Activated CD8-positive, alpha-beta memory T cell treated with anti-CD3 and anti-CD28 coated beads for 48 hours (primary cell): ENCODE measurements around the gene MYBPC1.

Experiments
- DNase-seq, 3 experiments: peaks; one replicate each; pipeline ENCODE4 v3.0.0-alpha.2; 2020; ENCODE audit warnings: low read depth in 2 of 3, low spot score in 2 of 3

MYBPC1 gene

DNA sequence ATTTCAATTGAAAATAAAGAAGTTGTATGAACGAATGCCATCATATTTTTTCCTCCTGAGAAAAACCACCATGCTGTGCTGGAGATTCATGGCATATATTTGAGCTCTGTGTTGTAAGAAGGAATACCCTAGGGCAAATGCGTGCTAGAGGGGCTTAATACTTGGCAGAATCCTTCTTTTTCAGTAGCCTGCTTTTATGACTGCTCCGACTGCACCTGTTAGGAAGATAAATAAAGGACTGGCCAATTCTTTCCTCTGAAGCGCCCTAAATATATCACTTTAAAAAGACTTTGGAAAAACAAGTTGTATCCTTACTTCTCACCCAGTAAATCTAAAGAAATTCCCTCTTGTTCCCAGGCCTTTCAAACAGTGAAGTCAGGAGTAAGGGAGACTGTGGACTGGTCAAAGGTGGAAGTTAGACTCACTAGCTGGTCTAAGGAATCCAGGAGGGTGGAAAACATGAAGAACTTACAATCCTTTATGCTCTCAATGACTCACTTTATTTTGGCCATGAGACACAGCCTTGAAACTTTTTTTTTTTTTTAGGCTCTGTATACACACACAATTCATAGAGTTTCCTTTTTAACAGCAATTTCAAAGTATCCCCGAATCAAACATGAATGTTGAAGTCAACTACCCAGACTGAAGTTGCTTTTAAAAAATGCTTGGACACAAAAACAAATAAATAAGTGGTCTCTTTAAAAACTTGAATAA lies 5.2 kb downstream of the MYBPC1 start:
- no peak for DNase-seq

- no peak for DNase-seq
Observed at GRCh38 chr12:101604132-101604531, 9.4 kb downstream of the MYBPC1 start.

GRCh38 chr12:101607894-101608293 lies 13.1 kb downstream of the MYBPC1 start:
- no peak for DNase-seq

DNA sequence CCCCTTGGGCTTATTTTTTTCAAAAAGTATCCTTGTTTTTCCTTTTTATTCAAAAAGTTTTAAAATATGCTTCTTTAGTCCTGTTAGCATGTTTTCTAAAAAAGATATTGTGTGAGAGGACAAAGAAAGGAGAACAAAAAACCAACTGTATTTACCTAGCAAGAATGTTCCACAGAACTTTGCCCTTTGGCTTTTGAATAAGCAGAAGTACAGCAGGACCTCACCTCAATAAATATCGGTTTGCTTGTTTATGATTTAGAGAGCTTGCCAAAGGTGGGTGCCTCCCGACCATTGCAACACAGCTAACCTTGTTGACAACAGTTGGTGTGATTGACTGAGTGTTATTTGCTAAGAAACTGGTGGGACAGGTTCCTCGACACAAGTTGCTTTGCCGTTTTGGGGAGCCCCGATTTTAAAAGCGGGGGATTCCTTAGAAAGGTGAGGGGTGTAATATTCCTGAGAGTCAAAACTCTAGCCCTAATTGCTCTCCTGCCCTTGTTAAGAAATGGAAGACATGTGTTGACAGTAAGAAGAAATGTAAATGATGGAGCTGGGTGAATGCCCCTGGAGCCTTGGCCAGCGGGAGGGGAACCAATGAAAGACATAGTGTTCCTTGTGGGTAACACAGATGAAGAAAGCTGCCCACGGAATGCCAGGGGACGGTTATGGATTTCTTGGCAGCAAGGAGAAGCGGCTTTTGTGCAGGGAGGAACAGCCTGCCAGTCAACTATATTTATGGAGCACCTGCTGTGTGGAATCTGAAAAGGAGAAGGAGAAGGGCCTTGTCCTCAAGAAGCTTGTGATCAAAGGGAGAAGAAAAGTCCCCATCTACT lies 13.7 kb downstream of the MYBPC1 start:
- no peak for DNase-seq

DNA sequence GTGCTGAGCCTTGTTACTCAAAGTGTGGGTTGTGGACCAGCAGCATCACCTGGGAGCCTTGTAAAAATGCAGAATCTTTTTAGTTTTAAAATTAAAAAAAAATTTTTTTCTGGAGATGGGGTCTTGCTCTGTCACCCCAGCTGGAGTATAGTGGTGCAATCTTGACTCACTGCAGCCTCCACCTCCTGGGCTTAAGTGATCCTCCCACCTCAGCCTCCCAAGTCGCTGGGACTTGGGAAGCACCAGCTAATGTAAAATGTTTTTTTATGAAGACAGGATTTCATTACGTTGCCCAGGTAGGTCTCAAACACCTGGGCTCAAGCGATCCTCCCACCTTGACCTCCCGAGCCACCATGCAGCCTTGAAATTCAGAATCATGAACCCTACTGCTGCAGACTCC lies 14.4 kb downstream of the MYBPC1 start:
- DNase-seq: no peak

DNA sequence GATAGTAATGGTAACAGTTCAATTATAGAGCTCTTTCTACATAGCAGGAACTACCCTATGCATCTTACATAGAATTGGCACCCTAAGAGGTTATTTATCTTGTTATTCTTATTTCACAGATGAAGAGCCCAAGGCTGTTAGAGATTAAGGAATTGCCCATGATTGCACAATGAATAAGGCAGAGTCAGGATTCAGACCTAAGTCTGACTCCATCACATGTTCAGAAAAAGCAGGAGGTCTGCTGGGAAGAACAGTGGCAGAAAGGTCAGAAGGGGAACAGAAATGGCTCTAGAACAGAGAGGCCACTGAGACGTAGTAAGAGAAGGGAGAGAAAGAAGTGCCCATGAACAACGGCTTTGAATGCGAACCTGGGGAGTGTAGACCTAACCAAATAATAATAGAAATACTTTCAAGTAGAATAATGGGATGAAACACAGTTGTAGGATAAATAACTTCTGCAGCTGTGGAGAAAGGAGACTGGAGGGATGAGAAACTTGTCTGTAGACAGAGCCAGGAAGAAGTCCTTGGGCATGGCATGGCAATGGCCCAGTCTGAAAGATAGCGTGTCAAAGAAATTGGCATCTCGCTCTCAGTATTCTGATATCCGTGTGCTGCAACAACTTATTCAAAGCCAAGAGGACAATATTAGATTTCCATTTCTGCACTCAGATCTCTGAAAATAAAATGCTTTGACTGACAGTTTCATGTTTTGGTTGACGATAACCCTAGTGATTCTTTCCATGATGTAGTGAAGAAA lies 17.6 kb downstream of the MYBPC1 start:
- DNase-seq: no peak

- no peak for DNase-seq
Observed at GRCh38 chr12:101616027-101616494, 21.3 kb downstream of the MYBPC1 start.

DNA sequence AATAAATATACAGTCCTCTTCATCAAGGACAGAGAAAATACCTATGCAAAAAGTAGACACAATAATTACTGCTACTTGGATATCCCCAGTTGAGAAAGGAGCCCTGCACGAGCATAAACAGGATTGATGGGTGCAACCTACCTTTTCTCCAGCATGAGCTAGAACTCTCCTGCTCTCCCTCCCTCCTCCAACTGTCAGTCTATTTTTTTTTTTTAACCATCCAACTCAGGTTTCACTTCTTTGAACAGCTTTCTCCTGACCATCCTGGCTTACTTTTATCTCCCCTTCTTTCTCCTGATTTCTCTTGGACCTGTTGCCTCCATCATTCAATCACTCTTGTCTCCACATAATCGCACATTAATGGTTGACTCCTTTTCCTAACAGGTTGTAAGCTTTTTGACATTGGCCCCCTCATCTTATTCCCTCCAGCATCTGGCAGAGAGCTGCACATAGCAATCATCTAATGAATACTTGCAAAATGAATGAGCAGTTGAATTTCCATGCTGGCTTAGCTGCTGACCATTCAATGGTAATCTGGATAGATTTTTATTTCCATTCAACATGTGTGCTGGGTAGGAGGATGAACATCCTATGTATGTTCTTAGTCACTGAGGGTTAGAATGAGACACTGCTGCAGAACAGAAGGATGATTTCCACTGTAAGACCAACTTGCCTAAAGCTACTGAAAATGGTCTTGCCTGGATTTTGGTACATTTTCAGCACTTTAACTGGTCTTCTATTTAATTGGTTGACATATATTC lies 24.4 kb downstream of the MYBPC1 start:
- DNase-seq: no peak

GRCh38 chr12:101619858-101620761 lies 25.3 kb downstream of the MYBPC1 start:
- DNase-seq: no peak

- DNase-seq: no peak
Observed at GRCh38 chr12:101620762-101621133, 26.0 kb downstream of the MYBPC1 start.

GRCh38 chr12:101628676-101629075 lies 33.9 kb downstream of the MYBPC1 start:
- DNase-seq: no peak

DNA sequence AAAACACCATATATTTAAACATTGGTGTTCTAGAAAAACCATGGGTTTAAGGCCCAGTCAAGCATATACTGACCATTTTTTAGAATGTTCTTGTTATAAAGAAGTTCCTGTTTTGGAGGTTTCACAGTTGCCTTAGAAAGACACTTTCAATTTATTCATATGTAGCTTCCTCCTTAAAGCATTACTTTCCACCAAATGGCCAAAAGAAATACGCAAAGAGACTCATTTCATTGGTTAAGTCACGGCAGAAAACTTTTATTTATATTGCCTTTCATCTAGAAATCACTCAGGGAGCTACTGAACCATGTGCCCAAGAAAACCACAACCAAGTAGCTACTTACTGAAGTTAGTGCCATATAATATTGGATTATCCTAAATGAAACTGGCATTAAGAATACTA lies 40.0 kb downstream of the MYBPC1 start:
- no peak for DNase-seq

- DNase-seq: no peak
Observed at GRCh38 chr12:101637936-101638335, 43.2 kb downstream of the MYBPC1 start.

DNA sequence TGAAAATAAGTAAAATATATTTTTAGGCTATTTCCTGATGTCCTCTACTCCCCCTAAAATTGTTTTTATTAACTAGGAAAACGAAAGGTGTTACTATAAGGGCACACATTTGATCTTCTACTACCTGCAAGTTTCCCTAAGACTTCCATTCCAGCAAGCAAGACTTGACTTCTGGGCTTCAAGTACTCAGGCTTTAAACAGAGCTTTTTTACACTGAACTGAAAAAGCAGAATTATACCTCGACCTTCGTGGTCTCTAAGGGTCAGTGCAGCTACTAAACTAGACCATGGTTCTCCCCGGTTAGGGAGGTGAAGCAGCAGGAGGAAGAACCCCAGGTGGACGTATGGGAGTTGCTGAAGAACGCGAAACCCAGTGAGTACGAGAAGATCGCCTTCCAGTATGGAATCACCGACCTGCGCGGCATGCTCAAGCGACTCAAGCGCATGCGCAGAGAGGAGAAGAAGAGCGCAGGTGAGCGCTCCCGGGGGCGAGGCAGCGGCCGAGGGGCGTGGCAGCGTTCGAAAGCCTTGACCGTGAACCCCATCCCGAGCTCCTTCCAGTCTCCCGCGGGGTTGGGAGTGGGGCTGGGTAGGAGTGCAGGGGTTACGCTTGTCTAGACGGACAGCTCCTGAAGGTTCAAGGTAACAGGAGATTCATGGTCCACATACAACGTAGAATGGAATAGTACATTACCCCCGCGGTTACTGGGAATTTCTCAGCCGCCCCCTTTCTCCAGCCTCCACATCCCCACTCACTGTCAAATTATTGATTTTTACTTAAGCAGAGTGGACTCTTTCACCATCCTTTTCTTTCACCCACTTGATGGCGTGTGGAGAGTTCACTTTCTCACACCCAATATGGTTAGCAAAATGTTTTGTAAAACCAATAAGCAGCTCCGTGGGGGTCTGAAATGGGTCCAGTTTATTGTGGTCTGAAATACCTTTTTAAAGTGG lies 47.6 kb downstream of the MYBPC1 start:
- no peak for DNase-seq

DNA sequence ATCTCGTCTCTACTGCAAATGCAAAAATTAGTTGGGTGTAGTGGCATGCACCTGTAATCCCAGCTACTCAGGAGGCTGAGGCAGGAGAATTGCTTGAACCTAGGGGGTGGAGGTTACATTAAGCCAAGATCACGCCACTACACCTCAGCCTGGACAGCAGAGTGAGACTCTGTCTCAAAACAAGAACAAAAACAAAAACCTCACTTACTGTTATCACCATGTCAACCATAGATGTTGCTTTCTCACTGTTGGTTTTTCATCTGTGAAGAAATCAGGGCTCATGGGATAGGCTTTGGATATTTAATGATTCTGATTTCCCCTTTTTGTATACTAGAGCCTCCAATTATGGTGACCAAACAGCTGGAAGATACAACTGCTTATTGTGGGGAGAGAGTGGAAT lies 52.9 kb downstream of the MYBPC1 start:
- DNase-seq: no peak

- DNase-seq: no peak
Observed at GRCh38 chr12:101648195-101648594, 53.4 kb downstream of the MYBPC1 start.

GRCh38 chr12:101650346-101651117 lies 55.8 kb downstream of the MYBPC1 start:
- no peak for DNase-seq

DNA sequence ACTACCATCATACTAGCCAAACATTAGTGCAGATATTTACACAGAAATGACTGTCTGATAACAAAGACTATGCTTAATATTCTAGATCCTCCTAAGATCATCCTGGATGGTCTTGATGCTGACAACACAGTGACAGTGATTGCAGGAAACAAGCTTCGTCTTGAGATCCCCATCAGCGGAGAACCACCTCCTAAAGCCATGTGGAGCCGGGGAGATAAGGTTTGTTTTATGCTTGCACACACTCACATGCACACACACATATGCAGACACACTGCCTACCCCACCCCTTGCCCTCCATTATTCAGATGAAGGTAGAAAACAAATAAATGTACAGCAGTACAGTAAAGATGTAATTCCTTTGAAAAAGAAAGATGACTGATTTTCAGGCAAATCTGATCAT lies 58.3 kb downstream of the MYBPC1 start:
- DNase-seq: no peak
